Omental fat pad (tissue), 4 donors: ENCODE data around the gene KCNS3. TPM values are rescaled to one million over a fixed set of nuclear protein-coding genes. Genes with fewer than 3 reads are reported as not detected.

Experiments
- ATAC-seq: fragments of 150-250 bp; one replicate; pipeline ENCODE4 v1.9.1; 2016; ENCODE audit warnings: mild to moderate bottlenecking, moderate library complexity; ENCODE audit not compliant: low FRiP score
- DNase-seq: peaks from one replicate; pipeline ENCODE4 v3.0.0-alpha.2; 2019; ENCODE audit warnings: low spot score
- CTCF ChIP-seq, 3 donors: fragments of 450-650 bp; IDR thresholded peaks; one replicate each; pipeline ENCODE4 v1.5.1; 2016 to 2017; ENCODE audit warnings: antibody characterized with exemption in 3 of 3, mild to moderate bottlenecking in 3 of 3, moderate library complexity in 2 of 3
- total RNA-seq, 4 donors: library from RNA; depleted of rRNA; stranded (reverse); fragments of >200 nt; gene quantifications; one replicate each; pipeline ENCODE4 v1.1.0, GENCODE V29; 2016

KCNS3 gene
- total RNA-seq, 4 donors from 2014 or later = 4.8 to 17.8 (median 9.5) TPM

GRCh38 chr2:17846676-17847075 lies 31.8 kb upstream of the KCNS3 start:
- TF ChIP-seq CTCF (IDR thresholded peaks at IDR 0.05) = no peak
- DNase-seq (no peak), ATAC-seq (no peak)

GRCh38 chr2:17847236-17847635 lies 31.2 kb upstream of the KCNS3 start:
- no peak for TF ChIP-seq CTCF (IDR thresholded peaks at IDR 0.05)
- ATAC-seq (no peak), DNase-seq (no peak)

DNA sequence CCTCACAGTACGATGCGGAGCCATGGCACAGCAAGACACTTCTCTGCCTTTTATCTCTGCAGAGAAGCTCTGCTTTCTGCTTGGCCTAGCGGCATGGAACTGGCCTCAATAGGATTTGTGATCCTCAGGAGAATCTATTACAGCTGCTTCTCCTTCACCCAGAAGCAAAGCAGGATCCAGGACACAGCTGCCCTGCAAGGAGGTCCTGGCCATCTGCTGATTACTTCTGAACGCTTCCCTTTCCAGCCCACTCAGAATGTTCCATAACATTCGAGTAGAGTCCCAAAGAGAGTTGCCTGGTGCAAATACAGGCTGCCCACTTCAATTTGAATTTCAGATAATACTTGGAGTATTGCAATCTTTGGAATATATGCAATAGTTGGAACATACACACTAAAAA lies 29.2 kb upstream of the KCNS3 start:
- DNase-seq (no peak), ATAC-seq (no peak)
- TF ChIP-seq CTCF (IDR thresholded peaks at IDR 0.05) = no peak

DNA sequence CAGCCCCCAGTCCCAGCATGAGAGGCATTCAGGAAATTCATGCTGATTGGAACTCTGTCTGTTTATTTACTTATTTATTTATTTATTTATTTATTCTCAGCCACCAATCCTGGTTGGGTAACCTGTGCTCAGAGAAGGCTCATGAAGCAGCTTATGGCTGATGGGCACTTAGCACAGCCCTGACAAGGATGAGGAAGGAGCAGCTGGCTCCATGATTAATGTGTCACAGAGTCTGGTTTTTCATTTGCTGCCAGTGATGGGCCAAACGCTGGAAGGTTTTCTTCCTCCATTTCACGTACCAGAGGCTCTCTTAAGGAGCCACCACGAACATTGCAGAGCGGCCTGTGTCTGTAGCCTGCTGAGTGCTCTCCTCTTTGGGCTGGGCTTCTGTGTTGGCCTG lies 28.3 kb upstream of the KCNS3 start:
- ATAC-seq = no peak
- DNase-seq = no peak

DNA sequence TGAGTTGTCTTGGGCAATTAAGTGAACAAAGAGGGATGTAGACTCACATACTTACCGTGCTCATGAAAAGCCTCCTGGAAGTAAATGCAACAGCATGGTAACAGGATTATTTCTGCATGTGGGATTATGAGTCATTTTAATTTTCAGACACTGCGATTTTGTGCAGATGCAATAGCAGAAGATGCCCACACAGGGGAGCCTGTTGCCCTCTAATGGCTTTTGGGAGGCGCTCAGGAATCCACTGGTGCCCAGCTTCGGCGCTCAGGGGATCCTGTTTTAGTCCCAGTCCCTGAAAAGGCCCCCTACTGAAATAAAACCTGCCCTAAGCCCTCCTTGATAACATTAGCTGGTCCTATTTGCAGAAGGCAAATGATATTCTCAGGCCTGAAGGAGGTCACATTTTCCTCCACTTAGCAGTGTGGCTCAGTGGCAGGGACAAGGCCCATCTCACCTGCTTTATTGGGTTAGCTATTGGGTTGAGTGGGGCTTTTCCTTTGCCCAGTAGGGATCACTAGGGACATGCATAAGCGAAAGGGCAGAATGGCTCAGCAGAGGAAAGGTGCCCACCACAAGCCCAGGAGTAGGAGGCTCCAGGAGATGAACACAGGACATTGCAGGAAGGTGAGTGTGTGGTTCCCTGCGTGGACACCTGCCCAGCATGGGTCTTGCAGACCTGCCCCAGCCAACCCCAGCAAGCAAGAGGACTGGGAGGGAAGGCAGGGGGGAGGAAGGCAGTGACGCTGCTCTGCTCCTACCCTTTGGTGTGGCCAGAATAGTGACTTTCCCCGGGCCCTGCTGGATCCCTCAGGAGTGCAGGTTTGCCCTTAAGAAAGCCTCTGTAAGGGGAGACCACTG lies 26.5 kb upstream of the KCNS3 start:
- TF ChIP-seq CTCF (IDR thresholded peaks at IDR 0.05) = peak in 1 of 3 donors; percentile 49
- no peak for DNase-seq
- no peak for ATAC-seq

More for the DNA sequence above, 28.3 kb upstream of the KCNS3 start:
- no peak for TF ChIP-seq CTCF (IDR thresholded peaks at IDR 0.05)

DNA sequence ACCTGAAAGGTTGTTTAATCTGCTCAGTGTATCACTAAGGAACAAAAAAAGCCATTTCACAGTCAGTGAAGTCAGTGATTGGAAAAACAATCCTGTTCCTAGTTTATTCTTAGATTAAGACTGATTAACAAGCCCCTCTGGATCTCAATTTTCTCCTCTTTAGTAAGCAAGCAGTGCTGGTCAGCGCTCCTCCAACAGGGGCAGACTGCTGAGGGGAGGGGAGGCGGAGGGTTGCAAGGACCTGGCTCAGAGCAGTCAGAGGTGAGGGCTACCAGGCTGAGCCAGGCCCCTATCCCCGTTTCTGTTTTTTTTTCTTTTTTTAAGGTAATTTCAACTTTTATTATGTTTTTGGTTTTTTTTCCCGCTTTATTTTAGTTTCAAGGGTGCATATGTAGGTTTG lies 24.7 kb upstream of the KCNS3 start:
- no peak for DNase-seq
- no peak for TF ChIP-seq CTCF (IDR thresholded peaks at IDR 0.05)

DNA sequence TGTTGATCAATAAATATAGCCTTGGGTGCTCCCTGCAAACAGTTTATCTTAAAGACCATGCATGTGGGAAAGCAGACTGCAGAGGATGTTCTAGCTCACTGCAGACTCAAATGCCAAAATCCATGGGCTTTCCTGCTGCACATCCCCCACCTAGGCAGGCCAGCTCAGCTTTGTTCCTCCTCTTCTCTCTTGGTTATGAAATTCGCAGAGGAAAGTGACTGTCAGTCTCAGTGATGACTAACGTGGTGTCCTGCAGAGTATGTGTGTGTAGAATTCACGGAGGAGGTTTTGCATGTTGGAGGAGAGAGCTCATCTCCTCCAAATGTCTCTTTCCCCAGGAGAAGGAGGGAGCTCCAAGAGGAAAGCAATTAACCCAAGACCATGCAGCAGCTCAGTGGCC lies 21.4 kb upstream of the KCNS3 start:
- DNase-seq (no peak), ATAC-seq (no peak)
- no peak for TF ChIP-seq CTCF (IDR thresholded peaks at IDR 0.05)

More for the DNA sequence above, 24.7 kb upstream of the KCNS3 start:
- ATAC-seq = no peak
